GM12878 (cell line): ENCODE results near the gene SCYL1. TPM values are rescaled to one million over a fixed set of nuclear protein-coding genes. Genes with fewer than 3 reads are reported as not detected.

Experiments
- FOXK2 ChIP-seq: fragments of 450-650 bp; IDR thresholded peaks from 2 replicates; pipeline ENCODE4 v1.6.1; 2017; ENCODE audit warnings: mild to moderate bottlenecking, moderate library complexity
- IRF5 ChIP-seq: fragments of 450-650 bp; IDR thresholded peaks from 2 replicates; pipeline ENCODE4 v1.6.1; 2017; ENCODE audit warnings: borderline replicate concordance
- MLLT1 ChIP-seq: fragments of 450-650 bp; IDR thresholded peaks from 2 replicates; pipeline ENCODE4 v1.6.1; 2016; ENCODE audit warnings: mild to moderate bottlenecking
- NBN ChIP-seq: fragments of 450-650 bp; IDR thresholded peaks from 2 replicates; pipeline ENCODE4 v1.6.1; 2016
- NFYB ChIP-seq: IDR thresholded peaks from 2 replicates; pipeline ENCODE4 v1.6.1; 2011; ENCODE audit warnings: low read depth, mild to moderate bottlenecking, low read length, improper control_type of control experiment, moderate library complexity; ENCODE audit not compliant: insufficient read depth
- PAX5 ChIP-seq: IDR thresholded peaks from 2 replicates; pipeline ENCODE4 v1.6.1; 2011; ENCODE audit warnings: low read depth, low read length, borderline replicate concordance
- SIX5 ChIP-seq: IDR thresholded peaks from 2 replicates; pipeline ENCODE4 v1.6.1; 2011; ENCODE audit warnings: mild to moderate bottlenecking, low read depth, low read length, moderate library complexity; ENCODE audit not compliant: severe bottlenecking
- SREBF2 ChIP-seq: IDR thresholded peaks from 2 replicates; pipeline ENCODE4 v1.6.1; 2012; ENCODE audit warnings: mild to moderate bottlenecking, low read length
- SUZ12 ChIP-seq: fragments of 200-600 bp; sonication (generic); IDR thresholded peaks from one replicate; pipeline ENCODE4 v1.6.1; 2018; ENCODE audit warnings: antibody characterized with exemption, mild to moderate bottlenecking; ENCODE audit not compliant: unreplicated experiment
- TARDBP ChIP-seq: IDR thresholded peaks from 2 replicates; pipeline ENCODE4 v1.6.1; 2016; ENCODE audit warnings: borderline replicate concordance
- USF1 ChIP-seq: IDR thresholded peaks from 2 replicates; pipeline ENCODE4 v1.6.1; 2011; ENCODE audit warnings: borderline replicate concordance, low read depth, mild to moderate bottlenecking, moderate library complexity, mixed read lengths, low read length; ENCODE audit not compliant: insufficient read depth; ENCODE audit errors: extremely low read length
- USF2 ChIP-seq: IDR thresholded peaks from 2 replicates; pipeline ENCODE4 v1.6.1; 2011; ENCODE audit warnings: low read depth, low read length, improper control_type of control experiment, borderline replicate concordance
- YBX1 ChIP-seq: fragments of 450-650 bp; IDR thresholded peaks from 2 replicates; pipeline ENCODE4 v1.6.1; 2016; ENCODE audit warnings: antibody characterized with exemption
- ZBTB40 ChIP-seq: fragments of 450-650 bp; IDR thresholded peaks from 2 replicates; pipeline ENCODE4 v1.6.1; 2016; ENCODE audit warnings: mild to moderate bottlenecking, moderate library complexity, borderline replicate concordance
- ZNF24 ChIP-seq: fragments of 450-650 bp; IDR thresholded peaks from 2 replicates; pipeline ENCODE4 v1.6.1; 2017; ENCODE audit warnings: antibody characterized with exemption, mild to moderate bottlenecking
- ZNF687 ChIP-seq: fragments of 450-650 bp; IDR thresholded peaks from 2 replicates; pipeline ENCODE4 v1.6.1; 2017; ENCODE audit warnings: mild to moderate bottlenecking, moderate library complexity
- polyA plus RNA-seq, 11 experiments: library from polyadenylated mRNA; depleted of rRNA in 4 of 11; unstranded in 6 of 11; stranded (reverse) in 5 of 11; fragments of >200 nt; fragmentation: Nextera tagmentation in 4 of 11; fragmentation: Illumina TruSeq in 1 of 11; extraction: Ambion mirVana in 4 of 11; extraction: Trizol in 1 of 11; gene quantifications; 1 replicate in 1 of 11; 2 replicates in 10 of 11; pipeline versions ENCODE4 v1.2.1 to v1.2.3, GENCODE V29; 2011 to 2016; ENCODE audit warnings: inconsistent platforms in 2 of 11, missing spikeins in 2 of 11, low read depth in 1 of 11
- total RNA-seq, 4 experiments: library from RNA; depleted of rRNA in 3 of 4; stranded (reverse); fragments of >200 nt in 3 of 4; fragmentation: Illumina TruSeq in 1 of 4; extraction: Trizol in 1 of 4; gene quantifications; 2 replicates each; pipeline versions ENCODE4 v1.2.1 to v1.2.3, GENCODE V29; 2013 to 2021

Gene SCYL1
- total and polyA plus RNA-seq, 10 of the 15 experiments (the other 5 are each of a cell fraction or from before 2014, with no cell fraction given) = 0.80 to 82.7 (median 51.2) TPM

GRCh38 chr11:65498977-65499712 lies 25.7 kb upstream of the SCYL1 start, which contains the start of gene MALAT1 (continued):
- TF ChIP-seq YBX1 (0 out of 2 replicates have a peak, but pooled peaks have one; percentile 31), TARDBP (peak; percentile 96), FOXK2 (no peak), IRF5 (no peak), USF1 (no peak), SUZ12 (no peak), MLLT1 (peak; percentile 100), NFYB (no peak), ZBTB40 (no peak; the same call in 1 of the 2 replicates), ZNF24 (peak; percentile 82), PAX5 (peak; percentile 81; the same call in 1 of the 2 replicates), SREBF2 (no peak), NBN (no peak; the same call in none of the 2 replicates), SIX5 (no peak), ZNF687 (peak; percentile 99), USF2 (no peak)
